HG03060 (cell line): ENCODE results near the gene DNAH9.
"Not testable (repeated sequence)": the region's sequence is repeated elsewhere in the genome, so short reads cannot be mapped to it uniquely, and the experiment has no call there.

ENCODE experiments used
- ATAC-seq: cut with Tn5 transposase; IDR thresholded peaks from one replicate; pipeline ENCODE4 v1.9.1; 2021; ENCODE audit warnings: low read depth, moderate number of reproducible peaks; ENCODE audit not compliant: unreplicated experiment

Gene DNAH9

DNA sequence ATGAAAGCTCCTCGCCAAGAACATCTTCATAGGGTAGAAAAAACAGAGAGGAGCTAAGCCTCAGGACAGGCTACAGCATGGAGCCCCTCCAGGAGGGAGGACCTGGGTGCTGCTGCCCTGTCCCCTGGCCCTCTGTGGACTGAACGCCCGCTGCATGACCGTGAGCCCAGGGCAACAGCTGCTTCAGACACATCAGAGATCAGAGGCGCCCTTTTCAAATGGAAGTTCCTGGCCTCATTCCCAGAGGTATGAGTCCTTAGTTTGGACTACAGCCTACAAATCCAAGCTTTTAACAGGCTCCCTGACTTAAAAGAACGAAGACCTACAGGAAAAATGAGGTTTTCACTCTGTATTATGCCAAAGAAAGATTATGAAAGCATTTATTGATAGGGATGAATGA is 350.5 kb downstream of the DNAH9 start:
- no peak for ATAC-seq

- not testable (repeated sequence) for ATAC-seq
These were observed 351.3 kb downstream of the DNAH9 start for GRCh38 chr17:11949571-11949970.

- ATAC-seq = no peak
These were observed 352.7 kb downstream of the DNAH9 start for GRCh38 chr17:11950771-11951519.

GRCh38 chr17:11952610-11953009 is 354.3 kb downstream of the DNAH9 start:
- ATAC-seq = no peak

GRCh38 chr17:11953924-11954323 is 355.7 kb downstream of the DNAH9 start:
- ATAC-seq = no peak

- ATAC-seq = no peak
These were observed 356.7 kb downstream of the DNAH9 start for GRCh38 chr17:11954936-11955335.

DNA sequence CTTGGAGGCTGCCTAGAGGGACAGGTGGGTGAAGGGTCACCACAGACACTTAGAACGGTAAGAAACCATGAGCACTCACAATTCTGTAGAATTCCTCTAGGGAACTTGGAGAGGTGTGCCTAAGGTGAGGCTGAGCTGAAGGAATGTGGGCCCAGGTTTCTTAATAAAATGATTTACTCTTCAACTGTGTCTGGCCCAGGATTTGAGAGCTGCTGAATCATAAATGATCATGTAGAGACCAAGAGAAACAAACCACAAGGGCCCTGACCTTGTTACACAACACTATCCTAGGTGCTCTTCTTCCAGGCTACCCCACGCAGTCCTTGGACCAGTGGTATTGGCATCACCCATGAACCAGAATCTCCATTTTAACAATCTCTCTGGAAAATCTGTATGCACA is 371.3 kb downstream of the DNAH9 start:
- ATAC-seq = no peak

GRCh38 chr17:11972741-11973140 is 374.5 kb downstream of the DNAH9 start:
- ATAC-seq = not testable (repeated sequence)

GRCh38 chr17:11979795-11980194 is 381.5 kb downstream of the DNAH9 start:
- no peak for ATAC-seq

GRCh38 chr17:11980813-11981212 is 382.5 kb downstream of the DNAH9 start:
- no peak for ATAC-seq

DNA sequence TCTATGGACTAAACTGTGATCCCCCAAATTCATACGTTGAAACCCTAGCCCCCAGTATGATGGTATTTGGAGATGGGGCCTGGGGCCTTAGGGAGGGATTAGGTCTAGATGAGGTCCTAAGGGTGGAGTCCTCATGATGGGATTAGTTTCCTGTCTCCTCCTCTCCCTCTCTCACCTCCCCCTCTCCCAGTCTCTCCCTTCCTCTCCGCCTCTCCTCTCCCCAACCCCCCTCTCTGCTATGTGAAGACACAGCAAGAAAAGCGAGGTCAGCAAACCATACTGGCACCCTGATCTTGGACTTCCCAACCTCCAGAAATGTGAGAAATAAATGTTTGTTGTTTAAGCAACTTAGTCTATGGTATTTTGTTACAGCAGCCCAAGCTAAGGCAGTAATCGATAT is 383.6 kb downstream of the DNAH9 start:
- ATAC-seq = no peak

GRCh38 chr17:11986179-11986941 is 388.1 kb downstream of the DNAH9 start:
- ATAC-seq = no peak

DNA sequence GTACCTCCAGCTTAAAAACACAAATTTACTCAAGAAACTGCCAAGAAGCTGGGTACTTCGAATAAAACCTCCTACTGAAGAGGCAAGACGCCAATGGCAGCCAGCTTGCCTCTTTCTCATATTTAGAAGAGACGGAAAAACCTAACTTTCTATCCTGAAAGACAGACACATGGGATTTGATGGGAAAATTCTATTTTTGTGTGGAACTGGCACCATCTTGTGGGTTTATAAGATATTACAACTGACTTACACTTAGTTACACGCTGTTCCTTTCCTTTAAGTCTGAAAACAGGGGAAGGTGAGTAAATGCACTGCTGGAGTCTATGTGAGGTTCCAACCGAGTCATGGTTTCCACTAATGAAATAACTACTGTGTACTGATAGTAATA is 388.7 kb downstream of the DNAH9 start:
- ATAC-seq = no peak

- ATAC-seq = no peak
These were observed 392.2 kb downstream of the DNAH9 start for GRCh38 chr17:11990363-11990983.

DNA sequence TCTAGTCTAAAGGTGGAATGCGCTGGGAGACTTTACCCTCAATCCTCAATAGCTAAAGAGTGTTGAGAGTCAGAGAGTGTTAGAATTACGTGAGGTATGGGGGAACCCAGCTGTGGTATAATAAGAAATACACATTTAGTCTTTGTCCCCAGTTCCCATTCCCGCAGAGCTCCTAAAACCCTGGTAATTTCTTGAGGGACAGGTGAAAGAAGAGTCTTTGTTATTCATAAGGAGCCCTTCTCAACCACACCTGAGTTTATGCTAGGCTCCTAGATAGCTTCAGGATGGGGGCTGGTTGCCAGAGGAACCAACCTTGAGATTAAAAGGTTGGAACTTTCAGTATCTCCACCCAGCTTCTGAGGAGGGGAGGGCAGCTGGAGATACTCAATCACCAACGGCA is 393.2 kb downstream of the DNAH9 start:
- ATAC-seq = no peak

DNA sequence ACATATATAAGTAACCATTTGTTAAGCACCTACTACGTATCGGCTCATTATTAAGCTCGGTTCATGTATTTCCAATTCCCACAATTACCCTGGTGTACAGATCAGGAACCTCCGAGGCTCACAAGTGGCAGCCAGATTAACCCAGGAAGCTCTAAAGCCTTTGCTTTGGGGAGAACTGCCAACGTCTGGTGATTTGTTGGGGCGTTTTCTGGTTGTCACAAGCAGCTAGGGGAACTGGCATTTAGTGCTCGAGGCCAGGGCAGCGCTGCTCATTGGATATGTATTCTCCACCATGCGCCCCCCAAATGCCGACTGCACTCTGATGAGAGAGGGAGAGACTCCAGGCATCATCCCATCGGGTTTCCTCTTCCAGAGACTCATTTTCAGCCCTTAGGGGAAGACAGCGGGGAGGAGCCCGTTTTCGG is 398.5 kb downstream of the DNAH9 start:
- ATAC-seq = peak; percentile 33

DNA sequence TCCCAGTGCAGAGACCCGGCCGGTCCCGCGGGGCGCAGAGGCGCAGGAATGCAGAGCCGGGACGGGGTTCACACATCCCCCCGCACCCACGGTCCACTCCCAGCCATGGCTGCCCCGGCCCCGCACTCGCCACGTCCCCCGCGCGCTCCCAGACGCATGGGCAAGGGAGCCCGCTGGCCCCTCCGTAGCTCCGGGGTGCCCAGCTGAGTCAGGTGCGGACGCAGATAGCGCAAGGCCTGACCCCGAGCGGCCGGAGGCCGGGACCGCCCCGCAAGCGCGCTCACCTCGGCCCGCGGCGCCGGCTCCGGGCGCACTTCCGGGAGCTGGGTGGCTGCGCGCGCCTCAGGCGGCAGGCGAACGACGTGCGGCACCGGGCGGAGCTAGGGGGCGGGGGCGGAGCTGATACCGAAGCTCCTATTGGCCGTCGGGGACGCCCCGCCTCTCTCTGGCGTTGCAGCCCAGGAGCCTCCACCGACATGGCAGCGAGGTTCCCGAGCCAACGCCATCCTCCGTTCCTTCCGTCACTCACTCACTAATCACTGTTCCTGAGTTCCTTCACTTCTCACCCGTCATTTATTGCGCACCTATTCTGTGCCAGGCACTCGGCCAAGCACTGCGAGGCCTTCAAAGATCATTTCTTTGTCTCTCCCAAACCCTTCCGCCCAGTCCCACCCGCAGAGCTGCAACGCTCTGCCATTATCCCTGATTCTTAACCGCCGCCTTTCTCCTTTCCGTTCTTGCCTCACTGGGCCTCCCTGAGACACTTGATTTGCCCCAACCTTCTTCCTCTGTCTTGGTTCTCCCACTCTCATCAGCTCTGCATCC is 399.1 kb downstream of the DNAH9 start, which contains the start of gene ZNF18:
TSS of gene ZNF18 (minus strand) at position 329 of the 825 bp plus-strand sequence. CDS start 4,646 bp downstream, outside the sequence.
- ATAC-seq = peak; percentile 92

DNA sequence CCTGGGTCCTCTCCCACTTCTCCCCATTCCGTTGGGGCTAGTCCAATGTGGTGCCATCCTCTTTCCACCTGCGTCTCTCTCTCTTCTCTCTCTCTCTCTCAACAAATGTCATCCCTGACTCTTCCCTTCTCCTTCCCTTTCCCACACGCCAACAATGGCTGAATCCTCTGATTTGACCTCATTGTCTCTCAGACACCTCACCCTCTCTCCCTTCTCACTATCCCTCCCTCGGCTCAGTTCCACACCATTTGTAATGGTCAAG is 399.6 kb downstream of the DNAH9 start:
- no peak for ATAC-seq

GRCh38 chr17:11999696-12000095 is 401.4 kb downstream of the DNAH9 start:
- no peak for ATAC-seq

DNA sequence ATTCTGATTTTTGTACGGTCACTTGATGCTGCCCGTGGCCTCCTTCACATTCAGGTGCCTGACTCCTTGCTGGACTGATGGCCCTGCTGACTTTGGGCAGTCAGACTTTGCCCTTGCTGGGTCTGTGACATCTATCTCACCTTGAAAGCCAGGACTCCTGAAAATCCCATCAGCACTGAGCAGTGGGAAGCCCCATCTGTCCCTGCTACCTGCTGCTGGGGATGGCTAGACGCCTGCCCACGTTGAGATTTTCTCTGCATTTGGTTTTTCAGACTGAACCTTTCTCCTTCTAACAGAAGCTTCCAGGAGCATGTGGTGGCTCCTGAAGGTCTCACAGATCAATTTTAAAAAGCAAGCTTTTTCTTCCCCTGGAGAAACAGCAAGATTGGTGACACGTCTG is 409.2 kb downstream of the DNAH9 start:
- no peak for ATAC-seq
